Peyer's patch (tissue), 4 donors: ENCODE results near the gene ATP6V1G1. TPM values are rescaled to one million over a fixed set of nuclear protein-coding genes. Genes with fewer than 3 reads are reported as not detected.

ENCODE experiments used
- DNase-seq, 3 donors: peaks; one replicate each; pipeline ENCODE4 v3.0.0-alpha.2; 2017 to 2019
- H3K27ac ChIP-seq, 4 donors: fragments of 200-600 bp; sonication (generic); one replicate each; pipeline ENCODE4 v1.5.1; 2016 to 2019
- H3K27me3 ChIP-seq, 2 donors: fragments of 200-600 bp; sonication (generic); one replicate each; pipeline ENCODE4 v1.5.1; 2019
- H3K36me3 ChIP-seq, 3 donors: fragments of 200-600 bp; sonication (generic); one replicate each; pipeline ENCODE4 v1.5.1; 2016 to 2019
- H3K4me1 ChIP-seq, 4 donors: fragments of 200-600 bp; sonication (generic); one replicate each; pipeline ENCODE4 v1.5.1; 2016 to 2019
- H3K4me3 ChIP-seq, 4 donors: fragments of 200-600 bp; sonication (generic); 1 replicate in 3 of 4; 2 replicates in 1 of 4; pipeline ENCODE4 v1.5.1; 2016 to 2019; ENCODE audit warnings: mild to moderate bottlenecking in 1 of 4
- H3K9me3 ChIP-seq, 4 donors: fragments of 200-600 bp; sonication (generic); one replicate each; pipeline ENCODE4 v1.5.1; 2016 to 2019; ENCODE audit warnings: mild to moderate bottlenecking in 1 of 4
- CTCF ChIP-seq, 6 experiments: fragments of 450-650 bp in 4 of 6; fragments of 200-600 bp in 2 of 6; sonication (generic) in 1 of 6; IDR thresholded peaks; one replicate each; pipeline ENCODE4 v1.5.1; 2017 to 2019; ENCODE audit warnings: antibody characterized with exemption in 6 of 6, mild to moderate bottlenecking in 3 of 6, moderate library complexity in 1 of 6
- POLR2A ChIP-seq, 2 donors: fragments of 450-650 bp; IDR thresholded peaks; one replicate each; pipeline ENCODE4 v1.5.1; 2017; ENCODE audit warnings: antibody characterized with exemption in 2 of 2, mild to moderate bottlenecking in 2 of 2, moderate library complexity in 2 of 2
- total RNA-seq, 4 donors: library from RNA; depleted of rRNA; stranded (reverse); fragments of >200 nt; gene quantifications; one replicate each; pipeline ENCODE4 v1.1.0, GENCODE V29; 2016

The ATP6V1G1 gene
- total RNA-seq, 4 donors from 2014 or later: 84.3 to 166 (median 107) TPM

- H3K36me3 ChIP-seq: no peaks in the 10 kb centered on the region
- H3K27ac ChIP-seq: peak overlapping the region in 1 of 4 donors; percentile 12
- no peak for DNase-seq
- no peaks in the 10 kb centered on the region for H3K9me3 ChIP-seq
- H3K4me1 ChIP-seq: peaks cover 0 to 7% (median 0%) of the 10 kb centered on the region in 4 donors
- H3K4me3 ChIP-seq: no peak overlapping the region
- no peaks in the 10 kb centered on the region for H3K27me3 ChIP-seq
- TF ChIP-seq POLR2A (IDR thresholded peaks at IDR 0.05) (no peak), CTCF (IDR thresholded peaks at IDR 0.05) (no peak)
Observed at GRCh38 chr9:114549697-114550330, 37.8 kb upstream of the ATP6V1G1 start.

GRCh38 chr9:114551750-114552685 lies 35.6 kb upstream of the ATP6V1G1 start:
- DNase-seq: peak in 2 of 3 donors; percentile 52 to 77
- Histone ChIP-seq H3K36me3 (no peaks in the 10 kb centered on the region), H3K27me3 (no peaks in the 10 kb centered on the region), H3K9me3 (no peaks in the 10 kb centered on the region), H3K4me3 (no peak overlapping the region), H3K4me1 (peaks cover 0 to 7% (median 0%) of the 10 kb centered on the region in 4 donors), H3K27ac (peak overlapping the region in 1 of 4 donors; percentile 58)
- TF ChIP-seq CTCF (IDR thresholded peaks at IDR 0.05): no peak
- TF ChIP-seq POLR2A (IDR thresholded peaks at IDR 0.05): no peak

GRCh38 chr9:114552706-114553105 lies 34.9 kb upstream of the ATP6V1G1 start:
- H3K9me3 ChIP-seq: no peaks in the 10 kb centered on the region
- TF ChIP-seq POLR2A (IDR thresholded peaks at IDR 0.05) (no peak), CTCF (IDR thresholded peaks at IDR 0.05) (no peak)
- peaks cover 0 to 7% (median 0%) of the 10 kb centered on the region in 4 donors for H3K4me1 ChIP-seq
- H3K27ac ChIP-seq: peak overlapping the region in 1 of 4 donors; percentile 58
- no peaks in the 10 kb centered on the region for H3K36me3 ChIP-seq
- H3K4me3 ChIP-seq: no peak overlapping the region
- no peak for DNase-seq
- H3K27me3 ChIP-seq: no peaks in the 10 kb centered on the region

- H3K27me3 ChIP-seq: no peaks in the 10 kb centered on the region
- H3K9me3 ChIP-seq: no peaks in the 10 kb centered on the region
- peaks cover 0 to 7% (median 0%) of the 10 kb centered on the region in 4 donors for H3K4me1 ChIP-seq
- no peak overlapping the region for H3K27ac ChIP-seq
- TF ChIP-seq POLR2A (IDR thresholded peaks at IDR 0.05) (no peak), CTCF (IDR thresholded peaks at IDR 0.05) (no peak)
- H3K36me3 ChIP-seq: no peaks in the 10 kb centered on the region
- no peak overlapping the region for H3K4me3 ChIP-seq
- DNase-seq: no peak
Observed at GRCh38 chr9:114553202-114553601, 34.4 kb upstream of the ATP6V1G1 start.

- peaks cover 0 to 7% (median 0%) of the 10 kb centered on the region in 4 donors for H3K4me1 ChIP-seq
- DNase-seq: no peak
Observed at GRCh38 chr9:114555696-114556095, 31.9 kb upstream of the ATP6V1G1 start.

More at GRCh38 chr9:114555696-114556095, 31.9 kb upstream of the ATP6V1G1 start:
- no peak overlapping the region for H3K27ac ChIP-seq
- TF ChIP-seq POLR2A (IDR thresholded peaks at IDR 0.05) (no peak), CTCF (IDR thresholded peaks at IDR 0.05) (no peak)
- H3K9me3 ChIP-seq: no peaks in the 10 kb centered on the region
- H3K36me3 ChIP-seq: no peaks in the 10 kb centered on the region
- H3K4me3 ChIP-seq: no peak overlapping the region
- H3K27me3 ChIP-seq: no peaks in the 10 kb centered on the region
